AG09309 (cell line): Measurements from ENCODE around the gene FBN2.
"Not testable (repeated sequence)": the region's sequence is repeated elsewhere in the genome, so short reads cannot be mapped to it uniquely, and the experiment has no call there.

Experiments used
- DNase-seq: peaks from one replicate; pipeline ENCODE4 v3.0.0-alpha.2; 2010; ENCODE audit warnings: low read depth
- H3K4me3 ChIP-seq: 2 replicates; pipeline ENCODE4 v1.5.1; 2011; ENCODE audit warnings: mild to moderate bottlenecking, low read depth, low read length, moderate library complexity; ENCODE audit not compliant: control insufficient read depth
- TF ChIP-seq, protein P1 (sequence below): IDR thresholded peaks from 2 replicates; pipeline ENCODE4 v1.5.1; 2011; ENCODE audit warnings: mild to moderate bottlenecking, low read depth, low read length, inconsistent platforms; ENCODE audit not compliant: insufficient read depth, control insufficient read depth; ENCODE audit errors: missing control alignments

Gene FBN2

GRCh38 chr5:128407944-128408343, 130.1 kb downstream of the FBN2 start:
- TF ChIP-seq, protein P1, sequence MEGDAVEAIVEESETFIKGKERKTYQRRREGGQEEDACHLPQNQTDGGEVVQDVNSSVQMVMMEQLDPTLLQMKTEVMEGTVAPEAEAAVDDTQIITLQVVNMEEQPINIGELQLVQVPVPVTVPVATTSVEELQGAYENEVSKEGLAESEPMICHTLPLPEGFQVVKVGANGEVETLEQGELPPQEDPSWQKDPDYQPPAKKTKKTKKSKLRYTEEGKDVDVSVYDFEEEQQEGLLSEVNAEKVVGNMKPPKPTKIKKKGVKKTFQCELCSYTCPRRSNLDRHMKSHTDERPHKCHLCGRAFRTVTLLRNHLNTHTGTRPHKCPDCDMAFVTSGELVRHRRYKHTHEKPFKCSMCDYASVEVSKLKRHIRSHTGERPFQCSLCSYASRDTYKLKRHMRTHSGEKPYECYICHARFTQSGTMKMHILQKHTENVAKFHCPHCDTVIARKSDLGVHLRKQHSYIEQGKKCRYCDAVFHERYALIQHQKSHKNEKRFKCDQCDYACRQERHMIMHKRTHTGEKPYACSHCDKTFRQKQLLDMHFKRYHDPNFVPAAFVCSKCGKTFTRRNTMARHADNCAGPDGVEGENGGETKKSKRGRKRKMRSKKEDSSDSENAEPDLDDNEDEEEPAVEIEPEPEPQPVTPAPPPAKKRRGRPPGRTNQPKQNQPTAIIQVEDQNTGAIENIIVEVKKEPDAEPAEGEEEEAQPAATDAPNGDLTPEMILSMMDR, result no peak
- no peak for DNase-seq
- H3K4me3 ChIP-seq, result no peak overlapping the region

- DNase-seq, result no peak
- no peak overlapping the region for H3K4me3 ChIP-seq
- TF ChIP-seq, protein P1, result no peak
Observed at GRCh38 chr5:128406803-128407202, 131.2 kb downstream of the FBN2 start.

DNA sequence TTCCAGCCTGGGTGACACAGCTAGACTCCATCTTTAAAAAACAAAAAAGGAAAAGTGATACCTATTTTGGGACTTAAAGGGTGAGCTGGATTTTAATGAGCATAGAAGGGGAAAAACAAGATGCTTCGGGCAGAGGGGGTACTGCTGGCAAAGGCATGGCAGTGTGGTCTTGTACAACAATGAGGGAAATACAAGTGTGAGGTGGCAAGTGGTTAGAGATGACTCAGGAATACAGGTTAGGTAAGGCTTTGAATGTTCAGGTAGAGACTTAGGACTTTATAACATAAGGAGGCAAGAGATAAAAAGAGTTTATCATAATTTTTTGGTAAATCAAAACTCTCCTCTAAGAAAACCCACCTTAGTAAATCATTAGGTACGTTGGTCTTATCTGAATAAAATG, 132.9 kb downstream of the FBN2 start:
- H3K4me3 ChIP-seq, result no peak overlapping the region
- DNase-seq, result no peak
- TF ChIP-seq, protein P1, result no peak

DNA sequence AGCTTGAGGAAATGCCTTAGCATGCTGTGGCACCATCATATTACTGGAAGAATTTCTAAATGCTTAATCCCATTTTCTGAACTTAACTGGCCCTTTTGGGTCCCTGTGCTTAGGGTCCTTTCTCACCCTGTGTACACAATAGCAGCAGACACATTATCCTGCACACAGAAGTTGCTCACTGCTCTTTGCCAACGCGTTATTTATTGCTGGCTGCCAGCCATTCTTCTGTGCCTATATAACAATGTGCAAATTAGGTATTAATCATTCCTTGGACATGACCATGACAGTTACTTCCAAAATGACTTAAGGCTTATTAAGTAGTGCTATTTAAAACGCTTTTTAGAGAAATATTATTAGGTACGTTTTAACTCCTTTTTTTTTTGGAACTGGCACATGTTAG, 134.7 kb downstream of the FBN2 start:
- no peak overlapping the region for H3K4me3 ChIP-seq
- TF ChIP-seq, protein P1, result no peak
- no peak for DNase-seq

GRCh38 chr5:128402506-128402905, 135.5 kb downstream of the FBN2 start:
- no peak overlapping the region for H3K4me3 ChIP-seq
- TF ChIP-seq, protein P1, result no peak
- no peak for DNase-seq

GRCh38 chr5:128400766-128401165, 137.3 kb downstream of the FBN2 start:
- not testable (repeated sequence) for DNase-seq

DNA sequence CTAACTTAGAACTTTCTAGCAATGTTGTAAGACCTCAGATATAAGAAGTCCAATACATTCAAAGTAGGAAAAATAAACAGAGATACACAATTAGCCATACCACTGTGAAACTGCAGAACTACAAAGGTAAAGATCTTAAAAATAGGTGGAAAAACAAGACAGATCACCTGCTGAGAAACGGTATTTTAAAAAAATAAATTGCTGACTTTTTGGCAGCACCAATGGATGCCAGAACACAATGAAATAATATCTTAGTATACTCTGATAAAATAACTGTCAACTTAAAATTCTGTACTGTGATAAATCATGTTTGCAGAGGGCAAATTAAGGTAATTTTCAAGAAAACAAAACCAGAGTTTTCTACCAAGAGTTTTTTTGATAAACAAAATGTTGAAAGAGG, 138.9 kb downstream of the FBN2 start:
- DNase-seq, result no peak
- TF ChIP-seq, protein P1, result no peak
- H3K4me3 ChIP-seq, result no peak overlapping the region

More at GRCh38 chr5:128400766-128401165, 137.3 kb downstream of the FBN2 start:
- not testable (repeated sequence) for H3K4me3 ChIP-seq
